ENCODE data around the gene DGLUCY. TPM values are rescaled to one million over a fixed set of nuclear protein-coding genes. Genes with fewer than 3 reads are reported as not detected.

The DGLUCY gene
- total RNA-seq, 1 experiment from 2014 or later, result 67.0 TPM

GRCh38 chr14:91115986-91116770 is 2.3 kb downstream of the DGLUCY start (continued):
- TF ChIP-seq REST (IDR thresholded peaks at IDR 0.05; ENCODE audit: low read depth), result no peak

- CTCF ChIA-PET, result no interaction called here
- intact Hi-C loops (cut with micrococcal nuclease), result no loop called here
- TF ChIP-seq EGR1 (IDR thresholded peaks at IDR 0.05; ENCODE audit: low read depth), result no peak
- TF ChIP-seq SP1 (IDR thresholded peaks at IDR 0.05; ENCODE audit: low read depth), result no peak
- no peak for TF ChIP-seq TCF7L2 (IDR thresholded peaks at IDR 0.05; ENCODE audit: borderline replicate concordance, extremely low read depth, insufficient read depth, insufficient read length)
- no peak for TF ChIP-seq ZNF274 (IDR thresholded peaks at IDR 0.05; ENCODE audit: low read depth, low read length)
- no peak for TF ChIP-seq CTCF (IDR thresholded peaks at IDR 0.05 in 2 of 3, conservative IDR thresholded peaks at IDR 0.05 in 1 of 3; ENCODE audit: borderline replicate concordance in 1 of 3, insufficient read depth in 1 of 3, low read depth in 2 of 3, low read length in 2 of 3)
- no peak for TF ChIP-seq JUND (IDR thresholded peaks at IDR 0.05)
- TF ChIP-seq SRF (IDR thresholded peaks at IDR 0.05; ENCODE audit: low read depth), result no peak
- no peak for TF ChIP-seq CBX3 (IDR thresholded peaks at IDR 0.05; ENCODE audit: low read depth)
- no peak for TF ChIP-seq POLR2A (IDR thresholded peaks at IDR 0.05; ENCODE audit: borderline replicate concordance, extremely low read depth, insufficient read depth, insufficient read length)
- TF ChIP-seq EZH2phosphoT487 (IDR thresholded peaks at IDR 0.05; ENCODE audit: borderline replicate concordance), result no peak
- no peak for TF ChIP-seq RAD21 (IDR thresholded peaks at IDR 0.05; ENCODE audit: low read depth)
- TF ChIP-seq SIN3A (IDR thresholded peaks at IDR 0.05; ENCODE audit: low read depth), result no peak
- TF ChIP-seq MAX (IDR thresholded peaks at IDR 0.05), result no peak
- no peak for TF ChIP-seq POLR2AphosphoS5 (IDR thresholded peaks at IDR 0.05; ENCODE audit: low read depth, low read length)
- no peak for TF ChIP-seq ELF1 (IDR thresholded peaks at IDR 0.05; ENCODE audit: borderline replicate concordance, low read depth)
Observed at GRCh38 chr14:91116913-91117588, 3.2 kb downstream of the DGLUCY start.

More at GRCh38 chr14:91116913-91117588, 3.2 kb downstream of the DGLUCY start:
- Histone ChIP-seq H3K9me3 (ENCODE audit: control insufficient read depth in 1 of 2, insufficient read depth in 1 of 2, low read depth in 1 of 2, low read length in 2 of 2) (0 out of 4 replicates have a peak, but pooled peaks cover 0 to 3% of the 10 kb centered on the region in 2 experiments), H3K79me2 (ENCODE audit: insufficient read depth, low read length) (peaks cover 73% of the 10 kb centered on the region), H4K20me1 (ENCODE audit: insufficient read depth) (no peaks in the 10 kb centered on the region), H3K9ac (ENCODE audit: low read length) (no peak overlapping the region), H3K27ac (ENCODE audit: low read depth, low read length) (no peak overlapping the region), H3K4me1 (ENCODE audit: control insufficient read depth in 1 of 2, insufficient read depth in 2 of 2, low read length in 2 of 2) (peaks cover 24 to 68% of the 10 kb centered on the region in 2 experiments), H3K4me2 (ENCODE audit: low read length) (no peak overlapping the region), H2AFZ (ENCODE audit: low read depth, low read length, poor library complexity, severe bottlenecking) (no peak overlapping the region), H3K27me3 (ENCODE audit: insufficient read depth, low read length) (no peaks in the 10 kb centered on the region), H3K9me2 (ENCODE audit: insufficient read depth) (no peaks in the 10 kb centered on the region), H3K36me3 (ENCODE audit: control insufficient read depth in 1 of 2, insufficient read depth in 2 of 2, low read length in 2 of 2) (peaks cover 0 to 23% of the 10 kb centered on the region in 2 experiments; a peak in 2 of 4 replicates), H3K4me3 (replicated peaks in 1 of 2; ENCODE audit: low read depth in 1 of 2, low read length in 2 of 2) (no peak overlapping the region)
- no TSS peak for BruUV-seq (replicated peaks)
- RAD21 ChIA-PET (ENCODE audit: low non-redundant PET in 1 of 2, low total read pairs in 2 of 2, uncharacterized antibody in 2 of 2, unreplicated experiment in 2 of 2), result no interaction called here
- no peak for DNase-seq (ENCODE audit: low read depth, low spot score)
- POLR2A ChIA-PET, result no interaction called here
- no peak for ATAC-seq
